Peyer's patch (tissue), 4 donors: ENCODE results near the gene LTF.
"Not testable (repeated sequence)": the region's sequence is repeated elsewhere in the genome, so short reads cannot be mapped to it uniquely, and the experiment has no call there.

Source experiments
- CTCF ChIP-seq, 6 experiments: fragments of 450-650 bp in 4 of 6; fragments of 200-600 bp in 2 of 6; sonication (generic) in 1 of 6; IDR thresholded peaks; one replicate each; pipeline ENCODE4 v1.5.1; 2017 to 2019; ENCODE audit warnings: antibody characterized with exemption in 6 of 6, mild to moderate bottlenecking in 3 of 6, moderate library complexity in 1 of 6
- POLR2A ChIP-seq, 2 donors: fragments of 450-650 bp; IDR thresholded peaks; one replicate each; pipeline ENCODE4 v1.5.1; 2017; ENCODE audit warnings: antibody characterized with exemption in 2 of 2, mild to moderate bottlenecking in 2 of 2, moderate library complexity in 2 of 2

- not testable (repeated sequence) for TF ChIP-seq CTCF, POLR2A (IDR thresholded peaks at IDR 0.05)
These were observed 33.8 kb downstream of the LTF start for GRCh38 chr3:46430879-46431278.
